GM19240 (cell line): ENCODE data around the gene PNLDC1.
"Not testable (repeated sequence)": the region's sequence is repeated elsewhere in the genome, so short reads cannot be mapped to it uniquely, and the experiment has no call there.

Source experiments
- DNase-seq: peaks from one replicate; pipeline ENCODE4 v3.0.0; 2011; ENCODE audit warnings: low spot score; ENCODE audit not compliant: insufficient read length

PNLDC1 gene

DNA sequence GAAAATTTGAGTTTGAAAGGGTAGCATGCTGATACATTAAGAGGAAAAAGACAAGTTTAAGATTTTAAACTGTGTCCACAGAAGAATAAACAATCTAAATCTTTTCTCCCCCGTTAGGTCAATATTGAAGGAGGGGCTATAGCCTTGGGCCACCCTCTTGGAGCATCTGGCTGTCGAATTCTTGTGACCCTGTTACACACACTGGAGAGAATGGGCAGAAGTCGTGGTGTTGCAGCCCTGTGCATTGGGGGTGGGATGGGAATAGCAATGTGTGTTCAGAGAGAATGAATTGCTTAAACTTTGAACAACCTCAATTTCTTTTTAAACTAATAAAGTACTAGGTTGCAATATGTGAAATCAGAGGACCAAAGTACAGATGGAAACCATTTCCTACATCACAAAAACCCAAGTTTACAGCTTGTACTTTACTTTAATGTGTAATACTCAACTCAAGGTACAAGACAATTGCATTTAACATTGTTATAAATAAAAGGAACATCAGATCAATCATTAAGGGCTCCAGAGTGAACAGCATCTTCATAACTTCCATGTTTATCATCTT is 21.5 kb upstream of the PNLDC1 start:
- no peak for DNase-seq

DNA sequence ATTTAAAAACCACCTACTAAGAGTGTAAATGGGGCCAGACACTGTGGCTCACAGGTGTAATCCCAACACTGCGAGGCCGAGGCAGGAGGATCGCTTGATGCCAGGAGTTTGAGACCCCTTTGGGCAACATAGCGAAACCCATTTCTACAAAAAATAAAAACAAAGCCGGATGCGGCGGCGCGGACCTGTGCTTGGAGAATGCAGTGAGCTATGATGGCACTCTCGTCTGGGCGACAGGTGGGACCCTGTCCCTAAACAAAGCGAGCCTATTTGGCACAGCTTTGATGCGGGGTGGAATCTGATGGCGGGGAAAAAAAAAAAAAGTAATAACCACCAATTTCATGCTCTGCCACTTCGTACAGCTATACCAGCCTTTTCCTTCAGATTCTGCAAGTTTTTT is 11.8 kb upstream of the PNLDC1 start:
- DNase-seq: no peak

DNA sequence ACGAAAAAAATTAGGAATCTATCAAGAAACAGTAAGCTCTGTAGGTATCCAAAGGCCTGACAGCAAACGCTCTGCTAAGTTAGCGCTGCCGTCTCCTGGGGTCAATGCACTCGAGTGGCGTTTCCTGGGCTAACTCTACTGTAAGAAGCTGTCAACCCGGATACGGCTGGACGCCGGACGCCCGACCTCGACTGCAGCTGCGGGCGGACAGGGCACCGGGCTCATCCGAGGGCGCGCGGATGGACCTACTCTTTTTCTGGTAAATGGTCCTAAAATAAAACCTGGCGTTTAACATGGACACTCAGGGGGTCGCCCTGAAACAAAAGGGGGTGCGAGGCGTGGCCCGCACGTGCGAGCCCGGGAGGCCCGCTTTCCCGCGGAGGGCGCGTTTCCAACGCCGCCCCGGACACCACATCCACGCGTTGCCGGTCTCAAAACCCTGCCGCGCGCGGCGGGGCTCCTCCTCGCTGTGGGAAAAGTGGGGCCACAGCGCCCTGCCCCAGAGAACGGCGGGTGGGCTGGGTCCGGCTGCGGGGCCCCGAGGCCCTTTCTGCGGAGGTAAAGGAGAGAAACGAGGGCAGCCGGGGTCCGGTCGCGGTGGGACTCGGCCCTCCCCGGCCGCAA is 11.2 kb upstream of the PNLDC1 start:
- DNase-seq: no peak

GRCh38 chr6:159789377-159790148 is 10.5 kb upstream of the PNLDC1 start, which contains the start of gene TCP1:
TSS of gene TCP1 (minus strand) at chr6:159789602. CDS start at chr6:159789468, 134 bp downstream.
- peak; percentile 57 for DNase-seq

DNA sequence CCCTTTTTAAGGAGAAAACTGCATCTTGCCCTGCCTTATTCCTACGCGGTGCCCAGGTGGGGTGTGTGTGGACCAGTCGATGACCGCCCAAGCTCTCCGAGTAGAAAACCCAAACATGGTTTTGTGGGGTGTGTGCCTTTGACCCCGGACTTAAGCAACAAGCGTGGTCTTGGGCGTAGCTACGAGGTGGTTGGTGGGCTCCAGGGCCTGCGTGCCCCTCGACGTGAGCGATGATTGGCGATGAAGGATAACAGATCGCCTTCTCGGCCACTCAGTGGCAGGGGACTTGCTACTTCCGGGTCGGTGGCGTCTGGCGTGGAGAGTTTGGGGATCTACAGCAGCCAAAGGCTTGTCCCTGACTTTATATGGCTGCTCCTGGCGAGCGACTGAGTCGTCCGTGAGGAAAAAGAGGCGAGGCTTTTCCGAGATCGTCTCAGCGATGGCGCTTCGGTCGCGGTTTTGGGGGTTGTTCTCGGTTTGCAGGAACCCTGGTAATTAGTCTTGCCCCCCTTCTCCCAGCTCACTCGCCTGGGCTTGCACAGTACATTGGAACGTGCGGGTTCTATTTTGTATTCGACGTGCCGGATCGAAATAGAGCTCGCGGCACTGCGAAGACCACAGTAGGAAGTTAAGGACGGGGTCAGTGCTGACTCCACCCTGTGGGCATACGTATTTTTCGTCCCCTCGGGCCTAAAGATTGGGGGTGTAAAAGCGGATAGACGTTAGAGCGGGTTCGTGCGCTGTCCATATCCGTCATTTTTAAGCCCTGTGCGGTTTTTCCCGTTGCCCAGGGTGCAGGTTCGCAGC is 9.7 kb upstream of the PNLDC1 start, which contains the start of gene MRPL18:
Gene MRPL18 (plus strand): TSS at position 319 of the 807 bp plus-strand sequence. CDS start 121 bp downstream, at position 440.
- DNase-seq: peak; percentile 67

- no peak for DNase-seq
Measured at GRCh38 chr6:159790956-159791598, 9.0 kb upstream of the PNLDC1 start.

- DNase-seq: not testable (repeated sequence)
Measured at GRCh38 chr6:159794976-159795375, 5.1 kb upstream of the PNLDC1 start.

DNA sequence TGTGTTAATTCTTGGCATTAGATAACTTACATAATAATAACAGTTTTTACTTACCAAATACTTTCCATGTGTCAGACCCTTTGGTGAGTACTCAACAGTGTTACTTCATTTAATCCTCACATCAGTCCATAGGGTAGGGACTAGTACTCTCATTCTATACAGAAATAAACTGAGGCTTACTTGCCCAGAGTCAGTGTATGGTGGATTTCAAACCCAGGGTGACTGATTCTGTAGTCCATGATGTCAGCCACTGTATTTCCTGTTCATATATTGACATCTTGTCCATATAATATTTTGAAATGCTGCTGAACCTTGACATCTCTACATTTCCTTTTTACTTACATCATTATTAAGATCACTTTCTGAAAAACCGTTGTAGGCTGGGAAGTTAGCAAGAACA is 2.5 kb upstream of the PNLDC1 start:
- no peak for DNase-seq

- no peak for DNase-seq
Measured at GRCh38 chr6:159801935-159802334, 1.9 kb downstream of the PNLDC1 start.

DNA sequence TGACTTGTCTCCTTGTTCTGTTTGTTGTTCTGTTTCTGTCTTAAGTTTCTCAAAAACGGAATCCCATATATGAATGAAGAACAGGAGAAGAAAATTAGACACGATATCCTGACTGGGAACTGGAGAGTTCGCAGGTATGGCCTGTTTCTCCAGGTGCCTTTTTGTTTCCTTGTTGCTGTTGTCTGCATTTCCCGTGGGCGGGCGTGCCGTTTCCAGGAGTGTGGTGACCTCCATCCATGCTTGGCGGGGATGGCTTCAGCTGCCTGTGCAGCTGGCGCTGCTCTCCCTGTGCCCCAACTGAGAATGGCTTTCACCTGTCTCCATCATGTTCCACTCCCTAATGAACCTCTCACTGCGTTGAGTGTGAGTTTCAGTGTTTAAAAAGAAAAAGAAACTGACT is 4.4 kb downstream of the PNLDC1 start:
- no peak for DNase-seq

DNA sequence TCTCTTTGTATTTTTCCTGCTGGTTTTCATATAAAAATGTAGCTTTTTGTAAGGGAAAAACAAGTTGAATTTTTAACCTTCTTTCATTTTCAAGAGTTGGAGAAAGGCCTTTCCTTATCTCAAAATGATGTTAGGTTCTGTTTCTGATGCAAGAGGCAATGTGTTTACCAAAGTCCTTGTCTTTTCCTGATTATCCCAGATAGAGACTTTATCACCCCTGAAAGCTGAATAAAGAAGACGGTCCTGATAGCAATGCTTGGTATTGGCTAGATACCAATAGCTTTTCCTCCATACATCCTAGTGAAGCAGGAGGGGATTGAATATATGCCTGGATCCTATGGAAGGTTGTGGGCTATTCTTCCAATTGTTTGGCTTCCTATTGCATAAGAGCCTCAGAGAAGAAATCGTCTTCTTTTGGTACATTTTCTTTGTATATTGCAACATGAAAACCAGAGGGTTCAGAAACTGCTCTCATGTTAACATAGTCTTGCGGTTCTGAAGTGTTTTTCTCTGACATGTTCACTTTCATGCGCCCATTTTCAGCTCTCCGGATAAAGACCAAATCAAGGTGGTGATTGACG is 5.5 kb downstream of the PNLDC1 start:
- no peak for DNase-seq

GRCh38 chr6:159806021-159806458 is 6.0 kb downstream of the PNLDC1 start:
- DNase-seq: no peak

- DNase-seq: no peak
Measured at GRCh38 chr6:159807150-159807858, 7.2 kb downstream of the PNLDC1 start.

- DNase-seq: no peak
Measured at GRCh38 chr6:159808647-159809046, 8.6 kb downstream of the PNLDC1 start.

DNA sequence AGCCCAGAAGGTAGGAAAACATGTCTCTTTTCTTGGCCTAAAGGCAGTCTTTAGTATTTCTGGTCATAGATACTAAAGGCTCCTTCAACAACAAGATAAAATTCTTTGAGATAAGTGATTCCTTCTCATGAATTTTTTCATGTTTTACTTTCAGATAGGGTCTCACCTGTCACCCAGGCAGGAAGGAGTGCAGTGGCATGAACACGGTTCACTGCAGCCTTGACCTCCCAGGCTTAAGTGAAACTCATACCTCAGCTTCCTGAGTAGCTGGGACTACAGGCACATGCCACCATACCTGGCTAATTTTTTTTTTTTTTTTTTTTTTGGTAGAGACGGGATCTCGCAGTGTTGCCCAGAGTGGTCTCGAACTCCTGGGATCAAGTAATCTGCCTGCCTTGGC is 9.1 kb downstream of the PNLDC1 start:
- no peak for DNase-seq

DNA sequence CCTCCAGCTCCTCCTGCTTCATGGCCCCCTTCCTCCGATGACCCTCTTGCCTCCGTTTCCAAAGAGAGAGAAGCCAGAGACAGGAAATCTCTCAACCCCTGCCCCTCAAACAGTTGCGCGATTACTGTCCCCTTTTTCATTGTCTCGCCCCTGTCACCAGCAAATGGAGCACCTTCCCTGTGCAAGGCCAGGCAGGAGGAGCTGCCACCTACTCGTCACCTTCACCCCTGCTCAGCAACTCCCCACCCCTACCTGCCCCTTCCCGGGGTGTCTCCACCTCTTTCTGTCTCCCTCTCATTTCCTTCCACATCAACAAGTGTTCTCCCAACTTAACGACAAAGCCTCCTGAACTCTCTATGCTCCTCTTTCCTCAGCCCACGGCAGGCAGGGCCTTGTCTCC is 13.7 kb downstream of the PNLDC1 start:
- no peak for DNase-seq

- no peak for DNase-seq
Measured at GRCh38 chr6:159815410-159815809, 15.3 kb downstream of the PNLDC1 start.

- not testable (repeated sequence) for DNase-seq
Measured at GRCh38 chr6:159816775-159817174, 16.7 kb downstream of the PNLDC1 start.

GRCh38 chr6:159817951-159818739 is 18.1 kb downstream of the PNLDC1 start:
- no peak for DNase-seq
